GM21576 (cell line): Measurements from ENCODE around the gene INSYN1.
"Not testable (repeated sequence)": the region's sequence is repeated elsewhere in the genome, so short reads cannot be mapped to it uniquely, and the experiment has no call there.

ENCODE experiments used
- ATAC-seq: cut with Tn5 transposase; IDR thresholded peaks from one replicate; pipeline ENCODE4 v1.9.1; 2021; ENCODE audit warnings: mild to moderate bottlenecking, moderate library complexity; ENCODE audit not compliant: unreplicated experiment

The INSYN1 gene

GRCh38 chr15:73750951-73751350 lies 2.2 kb downstream of the INSYN1 start:
- ATAC-seq, result no peak

GRCh38 chr15:73750438-73750837 lies 2.7 kb downstream of the INSYN1 start:
- ATAC-seq, result no peak

GRCh38 chr15:73749971-73750370 lies 3.2 kb downstream of the INSYN1 start:
- ATAC-seq, result no peak

- no peak for ATAC-seq
Measured at GRCh38 chr15:73749533-73749932, 3.6 kb downstream of the INSYN1 start.

GRCh38 chr15:73748730-73749129 lies 4.4 kb downstream of the INSYN1 start:
- no peak for ATAC-seq

GRCh38 chr15:73747847-73748590 lies 5.1 kb downstream of the INSYN1 start:
- ATAC-seq, result no peak

- no peak for ATAC-seq
Measured at GRCh38 chr15:73746883-73747282, 6.3 kb downstream of the INSYN1 start.

- ATAC-seq, result no peak
Measured at GRCh38 chr15:73746261-73746660, 6.9 kb downstream of the INSYN1 start.

GRCh38 chr15:73745073-73745472 lies 8.1 kb downstream of the INSYN1 start:
- ATAC-seq, result no peak

- no peak for ATAC-seq
Measured at GRCh38 chr15:73744293-73744692, 8.9 kb downstream of the INSYN1 start.

GRCh38 chr15:73741321-73741836 lies 11.8 kb downstream of the INSYN1 start:
- no peak for ATAC-seq

- ATAC-seq, result no peak
Measured at GRCh38 chr15:73740152-73741048, 12.8 kb downstream of the INSYN1 start.

- no peak for ATAC-seq
Measured at GRCh38 chr15:73737535-73737934, 15.6 kb downstream of the INSYN1 start.

GRCh38 chr15:73732930-73733329 lies 20.2 kb downstream of the INSYN1 start:
- no peak for ATAC-seq

GRCh38 chr15:73732051-73732450 lies 21.1 kb downstream of the INSYN1 start:
- not testable (repeated sequence) for ATAC-seq

- no peak for ATAC-seq
Measured at GRCh38 chr15:73727330-73727976, 25.7 kb downstream of the INSYN1 start.

- ATAC-seq, result no peak
Measured at GRCh38 chr15:73724212-73724611, 28.9 kb downstream of the INSYN1 start.

GRCh38 chr15:73723191-73723590 lies 30.0 kb downstream of the INSYN1 start:
- no peak for ATAC-seq

- no peak for ATAC-seq
Measured at GRCh38 chr15:73722425-73722824, 30.7 kb downstream of the INSYN1 start.

GRCh38 chr15:73718694-73719093 lies 34.5 kb downstream of the INSYN1 start:
- ATAC-seq, result no peak

GRCh38 chr15:73717802-73718201 lies 35.3 kb downstream of the INSYN1 start:
- no peak for ATAC-seq
